ENCODE data around the gene CNTNAP2.

The CNTNAP2 gene

DNA sequence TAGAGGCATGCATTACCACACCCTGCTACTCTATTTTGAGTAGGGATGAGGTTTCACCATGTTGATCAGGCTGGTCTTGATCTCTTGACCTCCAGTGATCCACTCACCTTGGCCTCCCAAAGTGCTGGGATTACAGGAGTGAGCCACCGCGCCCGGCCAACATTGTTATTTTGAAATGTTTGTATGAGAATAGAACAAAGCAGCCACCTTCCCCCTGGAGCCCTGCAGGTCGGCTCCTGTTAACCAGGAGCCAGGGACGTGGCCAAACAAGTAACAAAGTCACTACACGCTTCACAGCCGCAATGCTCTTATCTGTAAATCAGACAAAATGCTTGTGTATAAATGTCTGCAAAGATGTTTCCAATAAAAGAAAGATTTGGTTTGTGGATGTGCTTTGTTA lies 295.4 kb downstream of the CNTNAP2 start:
- in situ Hi-C loops (cut with HindIII; ENCODE audit: low sequenced_read_pairs), result no loop called here
- TF ChIP-seq, protein P1, sequence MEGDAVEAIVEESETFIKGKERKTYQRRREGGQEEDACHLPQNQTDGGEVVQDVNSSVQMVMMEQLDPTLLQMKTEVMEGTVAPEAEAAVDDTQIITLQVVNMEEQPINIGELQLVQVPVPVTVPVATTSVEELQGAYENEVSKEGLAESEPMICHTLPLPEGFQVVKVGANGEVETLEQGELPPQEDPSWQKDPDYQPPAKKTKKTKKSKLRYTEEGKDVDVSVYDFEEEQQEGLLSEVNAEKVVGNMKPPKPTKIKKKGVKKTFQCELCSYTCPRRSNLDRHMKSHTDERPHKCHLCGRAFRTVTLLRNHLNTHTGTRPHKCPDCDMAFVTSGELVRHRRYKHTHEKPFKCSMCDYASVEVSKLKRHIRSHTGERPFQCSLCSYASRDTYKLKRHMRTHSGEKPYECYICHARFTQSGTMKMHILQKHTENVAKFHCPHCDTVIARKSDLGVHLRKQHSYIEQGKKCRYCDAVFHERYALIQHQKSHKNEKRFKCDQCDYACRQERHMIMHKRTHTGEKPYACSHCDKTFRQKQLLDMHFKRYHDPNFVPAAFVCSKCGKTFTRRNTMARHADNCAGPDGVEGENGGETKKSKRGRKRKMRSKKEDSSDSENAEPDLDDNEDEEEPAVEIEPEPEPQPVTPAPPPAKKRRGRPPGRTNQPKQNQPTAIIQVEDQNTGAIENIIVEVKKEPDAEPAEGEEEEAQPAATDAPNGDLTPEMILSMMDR (IDR thresholded peaks at IDR 0.05; ENCODE audit: low read depth, low read length), result no peak
- no peak for DNase-seq (ENCODE audit: low read depth, low spot score)
- no peak overlapping the region for H3K4me3 ChIP-seq (ENCODE audit: low read depth, low read length)

DNA sequence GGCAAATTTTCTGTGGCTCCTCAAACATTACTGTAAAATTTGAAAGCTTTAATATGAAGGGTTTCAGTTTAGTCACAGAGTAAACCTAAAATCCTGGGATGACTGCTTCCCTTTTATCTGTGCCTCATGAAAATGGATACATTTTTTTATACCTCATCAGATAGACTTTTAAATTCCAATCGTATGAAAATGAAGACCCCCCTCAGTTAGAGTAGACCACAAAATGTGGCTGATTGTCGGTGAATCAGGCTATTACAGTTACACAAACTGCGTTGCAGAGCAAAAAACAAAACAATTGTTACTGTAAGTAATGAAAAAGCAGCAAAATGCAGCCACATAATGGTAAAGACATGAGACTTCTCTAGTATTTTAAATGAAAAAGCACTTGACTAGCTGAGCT lies 296.2 kb downstream of the CNTNAP2 start:
- DNase-seq (ENCODE audit: low read depth, low spot score), result peak; percentile 38
- in situ Hi-C loops (cut with HindIII; ENCODE audit: low sequenced_read_pairs), result no loop called here
- no peak overlapping the region for H3K4me3 ChIP-seq (ENCODE audit: low read depth, low read length)
- TF ChIP-seq, protein P1 (IDR thresholded peaks at IDR 0.05; ENCODE audit: low read depth, low read length), result no peak

DNA sequence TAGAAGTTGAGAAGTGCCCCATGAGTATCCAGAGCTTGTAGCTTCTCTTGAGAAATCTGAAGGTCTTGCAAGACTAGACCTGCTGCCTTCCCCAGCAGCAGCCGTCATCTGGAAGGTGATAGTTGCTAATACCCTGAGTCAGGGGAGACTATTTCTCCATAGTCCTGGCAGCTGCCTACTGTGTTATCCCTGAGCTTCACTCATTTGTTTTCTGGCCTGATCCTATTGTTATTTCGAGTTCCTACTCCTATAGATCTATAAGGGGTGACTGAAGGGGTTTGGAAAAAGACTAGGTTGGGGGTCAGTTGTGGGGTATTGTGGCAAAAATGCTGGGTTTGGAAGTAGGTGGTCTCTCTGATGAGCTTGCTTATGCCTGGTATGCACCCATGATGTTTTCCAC lies 297.8 kb downstream of the CNTNAP2 start:
- TF ChIP-seq, protein P1 (IDR thresholded peaks at IDR 0.05; ENCODE audit: low read depth, low read length), result no peak
- in situ Hi-C loops (cut with HindIII; ENCODE audit: low sequenced_read_pairs), result no loop called here
- H3K4me3 ChIP-seq (ENCODE audit: low read depth, low read length), result no peak overlapping the region
- no peak for DNase-seq (ENCODE audit: low read depth, low spot score)

DNA sequence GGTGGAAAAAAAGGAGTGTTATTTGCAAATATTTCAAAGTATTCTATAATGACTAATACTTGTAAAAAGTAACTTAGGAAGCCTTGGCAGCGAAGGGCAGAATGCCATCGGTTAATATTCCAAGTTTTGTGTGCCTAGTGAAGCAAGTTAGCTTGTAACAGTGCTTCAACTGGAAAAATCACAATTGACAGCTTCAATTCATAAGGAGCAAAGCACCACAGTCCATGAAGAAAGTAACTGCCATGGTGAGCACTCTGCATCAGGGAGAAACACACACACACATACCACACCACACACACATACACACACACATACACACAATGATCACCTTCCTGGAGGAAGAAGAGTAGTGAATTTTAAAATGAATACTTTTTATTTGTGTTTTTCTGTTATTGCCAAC lies 298.3 kb downstream of the CNTNAP2 start:
- TF ChIP-seq, protein P1 (IDR thresholded peaks at IDR 0.05; ENCODE audit: low read depth, low read length), result no peak
- in situ Hi-C loops (cut with HindIII; ENCODE audit: low sequenced_read_pairs), result no loop called here
- DNase-seq (ENCODE audit: low read depth, low spot score), result no peak
- H3K4me3 ChIP-seq (ENCODE audit: low read depth, low read length), result no peak overlapping the region

DNA sequence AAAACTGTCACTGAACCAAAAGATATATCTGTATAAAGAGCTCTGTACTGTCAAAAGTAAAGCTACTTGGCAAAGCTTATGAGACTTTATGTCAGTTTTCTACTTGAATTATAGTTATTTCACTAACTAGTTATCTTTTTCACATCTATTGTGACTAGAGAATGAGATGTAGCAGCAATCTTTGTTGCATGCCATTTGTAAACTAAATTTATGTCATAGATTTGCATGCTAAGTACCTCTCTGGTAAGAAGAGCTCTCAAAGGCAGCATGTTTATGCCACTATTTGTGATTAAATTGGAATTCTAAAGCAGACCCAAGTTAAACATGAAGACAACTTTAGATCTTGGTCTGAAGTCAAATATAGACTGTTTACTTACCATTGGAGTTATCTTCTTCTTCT lies 300.6 kb downstream of the CNTNAP2 start:
- DNase-seq (ENCODE audit: low read depth, low spot score), result no peak
- in situ Hi-C loops (cut with HindIII; ENCODE audit: low sequenced_read_pairs), result no loop called here

DNA sequence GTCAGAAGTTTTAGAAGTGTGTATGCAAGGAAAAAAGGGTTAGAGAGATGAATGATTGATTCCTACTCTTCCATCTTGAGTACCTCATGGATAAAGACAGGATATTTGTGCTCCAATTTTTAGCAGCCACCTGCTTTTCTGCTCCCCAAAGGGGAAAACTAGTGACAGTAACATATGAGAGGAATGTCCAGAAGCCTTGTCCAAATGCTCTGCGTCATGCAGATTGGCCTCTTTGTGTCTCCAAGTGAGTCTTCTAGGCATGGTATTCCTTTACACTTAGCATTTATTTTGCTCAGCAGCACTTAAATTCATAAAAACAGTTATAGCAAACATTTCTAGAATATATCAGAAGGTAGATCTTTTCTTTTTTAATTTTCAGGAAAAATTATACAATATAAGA lies 306.8 kb downstream of the CNTNAP2 start:
- TF ChIP-seq, protein P1 (IDR thresholded peaks at IDR 0.05; ENCODE audit: low read depth, low read length), result no peak
- in situ Hi-C loops (cut with HindIII; ENCODE audit: low sequenced_read_pairs), result no loop called here
- no peak for DNase-seq (ENCODE audit: low read depth, low spot score)

More for the DNA sequence above, 300.6 kb downstream of the CNTNAP2 start:
- TF ChIP-seq, protein P1 (IDR thresholded peaks at IDR 0.05; ENCODE audit: low read depth, low read length), result no peak
- H3K4me3 ChIP-seq (ENCODE audit: low read depth, low read length), result no peak overlapping the region

DNA sequence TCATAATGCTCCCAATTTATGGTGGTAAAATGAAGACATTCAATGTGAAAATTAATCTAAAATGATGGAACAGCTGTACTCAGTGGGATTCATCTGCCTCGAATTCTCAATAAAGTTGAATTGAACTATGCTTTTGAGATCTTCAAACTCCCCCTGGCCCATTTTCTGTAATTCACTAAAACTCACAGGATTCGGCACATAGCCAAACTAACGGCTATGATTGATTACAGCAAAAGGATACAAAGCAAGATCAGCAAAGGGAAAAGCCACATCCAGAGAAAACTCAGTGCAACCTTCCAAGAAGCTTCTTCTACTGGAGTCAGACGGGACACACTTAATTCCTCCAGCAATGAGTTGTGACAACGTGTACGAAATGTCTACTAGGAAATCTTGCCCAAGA lies 307.5 kb downstream of the CNTNAP2 start:
- no peak overlapping the region for H3K4me3 ChIP-seq (ENCODE audit: low read depth, low read length)
- in situ Hi-C loops (cut with HindIII; ENCODE audit: low sequenced_read_pairs), result no loop called here
- no peak for DNase-seq (ENCODE audit: low read depth, low spot score)
- TF ChIP-seq, protein P1 (IDR thresholded peaks at IDR 0.05; ENCODE audit: low read depth, low read length), result no peak

More for the DNA sequence above, 306.8 kb downstream of the CNTNAP2 start:
- H3K4me3 ChIP-seq (ENCODE audit: low read depth, low read length), result no peak overlapping the region

Data from astrocyte of the spinal cord (primary cell).